ENCODE data around the gene MRPS18B.
A peak's percentile ranks its signal among the peaks of the same experiment; 100 is the strongest.

Gene MRPS18B

DNA sequence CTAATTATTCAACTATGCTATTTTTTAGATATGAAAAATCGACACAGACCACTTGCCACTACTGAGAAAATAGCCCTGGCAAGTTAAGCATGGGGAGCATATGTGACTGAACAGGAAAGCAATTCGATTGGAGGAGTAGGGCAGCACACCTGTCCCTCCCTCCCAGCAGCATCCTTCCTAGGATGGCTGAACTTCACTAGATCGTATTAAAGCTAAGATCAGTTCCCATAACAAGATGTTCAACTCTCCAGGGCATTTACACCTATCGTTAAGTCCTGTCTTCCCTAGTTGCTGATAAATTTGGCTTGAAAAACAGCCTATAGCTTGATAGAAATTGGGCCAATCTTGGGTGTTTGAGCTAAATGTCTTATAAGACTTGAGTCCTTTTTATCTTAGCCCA, 7.6 kb upstream of the MRPS18B start:
- DNase-seq: no peak

DNA sequence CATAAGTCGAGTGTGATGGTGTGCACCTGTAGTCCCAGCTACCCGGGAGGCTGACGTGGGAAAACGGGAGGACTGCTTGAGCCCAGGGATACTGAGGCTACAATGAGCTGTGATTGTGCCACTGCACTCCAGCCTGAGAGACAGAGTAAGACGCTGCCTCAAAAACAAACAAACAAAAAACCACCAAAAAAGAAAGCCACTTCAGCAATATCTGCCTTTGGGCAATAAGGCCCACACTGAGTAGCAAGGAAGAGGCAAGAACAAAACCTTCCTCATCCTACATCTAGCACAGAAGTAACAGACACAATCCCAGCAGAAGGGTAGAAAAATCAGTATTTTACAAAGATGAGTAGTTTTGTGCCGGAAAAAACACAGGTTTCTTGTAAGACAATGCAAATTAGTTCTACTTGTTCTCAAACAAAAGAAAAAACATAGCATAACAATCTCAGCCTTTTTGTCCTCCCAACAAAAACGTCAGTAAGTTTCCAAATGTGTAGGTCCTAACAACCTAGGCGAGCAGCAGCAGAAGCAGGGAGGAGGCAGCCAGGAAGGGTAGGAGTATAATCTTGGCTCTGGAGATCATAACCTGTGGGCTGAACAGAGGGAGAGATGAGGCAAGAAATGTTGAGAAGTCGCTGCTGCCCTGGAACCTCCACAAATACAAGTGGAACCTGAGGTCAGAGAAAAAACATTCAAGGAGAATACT, 6.3 kb upstream of the MRPS18B start:
- DNase-seq: no peak

DNA sequence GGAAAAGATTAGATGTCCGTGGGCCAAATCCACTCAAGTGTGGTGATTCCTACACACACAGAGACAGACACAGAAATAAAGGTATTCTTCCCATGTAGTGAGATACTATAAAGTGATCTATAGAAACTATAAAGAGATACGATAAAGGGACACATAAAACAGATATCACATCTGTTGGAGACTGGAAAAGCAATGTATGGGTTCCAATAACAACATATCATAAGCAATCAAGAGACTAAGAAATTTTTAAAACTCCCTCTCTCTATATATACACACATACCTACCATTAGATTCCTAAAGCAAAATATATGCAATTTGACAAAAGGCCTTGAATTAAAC, 5.8 kb upstream of the MRPS18B start:
- DNase-seq: no peak

DNA sequence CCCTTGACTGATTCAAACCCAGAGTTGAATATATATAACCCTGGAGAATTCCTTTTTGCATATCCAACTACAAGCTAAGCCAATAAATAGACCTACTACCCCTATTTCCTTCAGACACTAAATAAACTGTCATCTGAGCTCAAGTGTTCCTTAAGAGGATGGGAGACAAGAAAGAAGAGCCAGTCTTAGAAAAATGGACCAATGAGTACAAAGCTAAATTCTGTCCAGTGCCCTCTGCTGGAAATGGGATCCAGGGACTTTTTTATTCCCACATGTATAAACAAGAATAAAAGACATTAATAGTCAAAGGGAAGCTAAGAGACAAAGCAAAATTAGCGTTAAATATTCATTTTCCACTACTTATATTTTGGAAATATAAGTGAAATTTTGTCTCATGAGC, 5.4 kb upstream of the MRPS18B start:
- DNase-seq: peak; percentile 59

DNA sequence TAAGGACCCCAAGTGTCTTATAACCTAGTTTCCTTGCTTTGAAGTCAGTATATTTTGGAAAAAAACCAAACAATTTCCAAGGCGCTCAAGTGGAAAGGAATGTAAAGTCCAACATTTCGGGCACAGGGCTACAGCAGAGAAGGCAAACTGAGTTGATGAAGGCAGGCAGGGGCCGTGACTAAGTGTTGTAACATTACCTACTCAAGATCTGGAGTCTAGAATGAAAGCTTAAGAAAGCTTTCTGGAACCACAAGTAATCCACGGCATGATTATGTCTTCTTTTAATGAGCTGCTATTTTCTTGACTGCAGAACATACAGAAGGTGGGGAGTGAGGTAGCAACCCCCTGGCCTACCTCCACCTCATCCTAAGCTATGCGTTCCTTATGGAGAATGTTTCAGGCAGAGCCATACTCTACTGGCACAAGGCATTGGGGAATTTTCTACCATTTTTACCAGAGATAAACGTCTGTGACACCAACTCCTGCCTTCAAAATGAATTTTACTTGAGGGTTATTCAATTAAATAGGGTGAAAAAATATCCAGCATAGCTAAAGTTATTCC, 4.9 kb upstream of the MRPS18B start:
- DNase-seq: peak; percentile 34

DNA sequence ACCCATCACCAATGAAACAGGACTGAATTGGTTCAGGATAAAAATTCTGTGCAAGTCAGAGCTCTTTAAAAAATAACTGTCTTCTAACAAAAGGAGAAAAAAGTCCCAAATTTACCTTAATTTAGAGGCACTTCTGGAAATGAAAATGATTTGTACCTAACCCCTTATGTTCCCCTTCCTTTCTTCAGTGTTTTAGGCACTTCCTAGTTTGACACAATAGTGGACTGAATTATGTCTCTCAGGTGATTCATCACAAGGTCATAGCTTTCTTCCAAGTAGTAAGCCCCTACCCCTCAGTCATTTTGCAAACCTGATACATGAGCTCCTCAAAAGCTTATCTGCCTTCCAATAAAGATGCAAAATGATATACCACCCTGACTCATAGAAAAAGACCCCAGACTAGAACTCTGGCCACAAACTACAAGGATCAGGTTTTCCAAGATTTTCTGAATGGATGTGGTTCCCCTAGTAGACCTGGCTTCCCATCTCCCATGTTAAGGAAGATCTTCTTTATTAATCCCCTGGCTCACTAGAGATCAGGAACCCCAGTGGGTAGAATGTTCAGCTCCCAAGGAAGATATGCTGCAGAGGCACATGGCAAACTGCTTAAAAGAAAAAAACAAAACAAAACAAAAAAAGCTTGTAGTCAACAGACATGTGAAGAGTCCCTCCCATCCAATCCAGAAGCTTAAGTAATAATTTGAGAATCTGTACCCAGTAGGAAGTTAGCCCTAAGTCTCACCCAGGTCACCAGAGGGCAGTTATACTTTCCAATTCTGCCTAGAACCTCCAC, 4.2 kb upstream of the MRPS18B start:
- DNase-seq: peak; percentile 50

DNA sequence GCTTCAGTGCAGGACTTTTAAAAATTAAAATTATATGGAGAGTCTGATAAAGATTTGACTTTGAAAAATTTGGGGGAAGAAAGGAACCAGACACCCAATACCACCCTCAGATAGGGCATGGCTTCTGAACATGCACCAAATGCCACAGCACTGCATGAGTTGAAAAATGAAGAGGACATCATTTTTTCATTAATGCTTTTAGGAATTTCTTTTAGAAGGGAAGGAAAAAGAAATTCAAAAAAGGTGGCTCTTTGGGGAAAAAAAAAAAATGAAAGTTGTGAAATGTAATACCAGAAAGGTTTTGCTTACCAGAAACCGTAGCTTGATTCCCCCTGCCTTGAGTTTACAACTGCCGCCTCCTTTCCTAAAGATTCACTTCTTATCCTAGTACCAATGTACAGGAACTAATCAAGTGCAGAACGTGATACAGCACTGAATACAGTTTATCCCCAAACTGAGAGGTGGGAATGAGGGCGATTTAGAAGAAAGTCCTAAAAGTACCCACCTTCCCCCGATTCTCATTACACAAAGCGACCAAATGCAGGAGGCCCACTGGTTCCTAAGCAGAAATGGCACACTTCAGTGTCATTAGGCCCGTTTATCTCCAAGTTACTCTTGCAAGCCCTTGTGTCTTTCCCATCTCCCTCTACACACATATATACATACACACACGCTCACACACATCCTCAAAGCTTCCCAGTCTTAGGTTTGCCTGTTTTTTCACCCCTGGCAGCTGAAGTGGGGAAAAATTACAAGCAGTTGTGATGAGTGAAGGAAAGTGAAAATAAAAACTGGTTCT, 3.4 kb upstream of the MRPS18B start:
- DNase-seq: peak; percentile 32

- peak; percentile 93 for DNase-seq
These were observed 2.8 kb upstream of the MRPS18B start for GRCh38 chr6:30614843-30615218.

DNA sequence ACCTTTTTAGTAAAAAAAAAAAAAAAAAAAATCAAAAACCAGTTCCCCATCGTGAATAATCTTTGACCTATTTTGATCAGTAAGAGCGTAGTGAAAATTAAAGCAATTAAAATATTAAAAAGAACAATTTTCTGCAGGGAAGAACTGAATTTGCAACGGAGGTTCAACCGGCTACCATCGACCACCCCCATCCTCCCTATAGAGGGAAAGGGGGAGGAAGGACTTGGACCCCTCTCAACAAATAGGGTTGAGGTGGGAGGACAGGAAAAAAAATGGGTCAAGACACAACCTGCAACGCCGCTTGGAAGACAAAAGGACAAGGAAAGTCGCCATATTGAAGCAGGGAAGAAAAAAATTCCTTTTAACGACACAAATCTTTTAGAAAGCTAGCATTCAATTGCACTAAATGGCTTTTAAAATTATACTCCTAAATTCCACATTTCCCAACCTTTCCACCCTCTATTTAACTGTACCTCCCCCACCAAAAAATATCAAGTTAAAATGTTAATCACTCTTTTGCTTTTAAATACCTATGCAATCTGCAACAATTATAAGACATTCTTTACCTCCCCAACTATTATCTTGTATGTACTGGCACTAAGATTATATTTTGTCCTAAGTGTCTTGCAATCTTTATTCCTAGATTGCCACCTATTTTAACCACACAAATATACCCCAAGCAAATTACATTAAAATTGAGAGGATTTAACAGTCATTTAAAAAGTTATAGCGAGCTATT, 2.3 kb upstream of the MRPS18B start:
- peak; percentile 73 for DNase-seq

- no peak for DNase-seq
These were observed 1.5 kb upstream of the MRPS18B start for GRCh38 chr6:30615958-30616810.

DNA sequence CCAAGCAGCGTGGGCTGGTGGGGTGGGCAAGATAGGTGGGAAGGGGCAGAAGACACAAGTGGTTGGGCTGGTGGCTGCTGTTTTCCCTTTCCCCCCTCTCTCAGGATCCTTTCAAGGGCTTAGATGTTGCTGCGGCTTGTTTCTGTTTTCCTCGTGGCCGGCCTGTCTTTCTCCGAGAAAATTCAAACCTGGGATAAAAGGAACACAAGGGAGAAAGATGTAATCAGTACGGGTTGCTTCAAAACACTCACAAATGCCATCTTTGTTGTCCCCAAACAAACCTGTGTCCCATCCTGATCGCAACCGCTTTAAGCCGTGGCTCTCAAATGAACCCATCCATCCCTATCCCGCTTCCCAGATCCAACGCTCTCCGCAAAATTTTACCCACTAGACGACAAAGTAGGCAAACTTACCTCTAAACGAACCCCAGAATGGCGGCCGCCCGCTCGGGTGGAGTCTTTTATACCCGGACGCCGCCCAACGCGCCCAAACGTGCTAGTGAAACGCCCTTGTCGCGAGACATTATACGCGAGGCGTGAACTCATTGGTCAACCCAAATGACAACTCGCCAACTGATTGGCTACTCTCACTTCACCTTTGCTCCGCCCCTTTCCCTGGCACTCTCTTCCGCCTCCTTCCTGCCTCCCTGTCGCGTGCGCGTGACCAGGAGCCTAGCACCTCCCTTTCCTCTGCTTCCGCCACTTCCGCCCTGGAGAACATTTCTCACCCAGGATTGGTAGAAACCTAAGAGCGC, 652 bp upstream of the MRPS18B start, which contains the start of gene PPP1R10:
TSS of gene PPP1R10 (minus strand) at position 433 of the 754 bp plus-strand sequence. CDS start 7,299 bp downstream, outside the sequence.
- DNase-seq: peak; percentile 100

DNA sequence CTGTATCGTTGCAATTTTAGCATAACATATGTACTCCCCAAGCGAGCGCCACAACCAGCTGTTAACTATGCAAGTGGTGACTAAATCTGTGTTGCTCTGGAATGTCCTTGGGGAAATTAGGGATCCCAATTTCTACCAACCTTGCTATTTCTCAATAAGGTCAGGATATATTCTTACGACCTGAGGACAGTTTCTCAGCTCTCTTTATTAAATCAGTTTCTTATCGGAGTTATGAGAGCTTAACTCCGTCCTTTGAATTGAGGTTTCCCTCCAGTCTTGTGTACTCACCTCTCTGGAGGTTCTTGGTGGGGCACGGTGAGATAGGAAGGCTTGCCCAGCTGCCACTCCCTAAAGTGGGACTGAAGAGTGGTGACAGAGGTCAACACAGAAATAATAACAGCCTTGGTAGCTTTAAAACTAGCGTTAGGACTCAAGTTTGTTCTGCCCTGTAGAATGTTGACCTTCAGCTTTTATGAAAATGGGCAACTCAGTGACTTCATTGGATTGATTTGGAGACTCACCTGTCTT, 694 bp downstream of the MRPS18B start:
- peak; percentile 37 for DNase-seq

- DNase-seq: no peak
These were observed 1.9 kb downstream of the MRPS18B start for GRCh38 chr6:30619561-30619960.

- no peak for DNase-seq
These were observed 7.9 kb downstream of the MRPS18B start for GRCh38 chr6:30625511-30625910.

DNA sequence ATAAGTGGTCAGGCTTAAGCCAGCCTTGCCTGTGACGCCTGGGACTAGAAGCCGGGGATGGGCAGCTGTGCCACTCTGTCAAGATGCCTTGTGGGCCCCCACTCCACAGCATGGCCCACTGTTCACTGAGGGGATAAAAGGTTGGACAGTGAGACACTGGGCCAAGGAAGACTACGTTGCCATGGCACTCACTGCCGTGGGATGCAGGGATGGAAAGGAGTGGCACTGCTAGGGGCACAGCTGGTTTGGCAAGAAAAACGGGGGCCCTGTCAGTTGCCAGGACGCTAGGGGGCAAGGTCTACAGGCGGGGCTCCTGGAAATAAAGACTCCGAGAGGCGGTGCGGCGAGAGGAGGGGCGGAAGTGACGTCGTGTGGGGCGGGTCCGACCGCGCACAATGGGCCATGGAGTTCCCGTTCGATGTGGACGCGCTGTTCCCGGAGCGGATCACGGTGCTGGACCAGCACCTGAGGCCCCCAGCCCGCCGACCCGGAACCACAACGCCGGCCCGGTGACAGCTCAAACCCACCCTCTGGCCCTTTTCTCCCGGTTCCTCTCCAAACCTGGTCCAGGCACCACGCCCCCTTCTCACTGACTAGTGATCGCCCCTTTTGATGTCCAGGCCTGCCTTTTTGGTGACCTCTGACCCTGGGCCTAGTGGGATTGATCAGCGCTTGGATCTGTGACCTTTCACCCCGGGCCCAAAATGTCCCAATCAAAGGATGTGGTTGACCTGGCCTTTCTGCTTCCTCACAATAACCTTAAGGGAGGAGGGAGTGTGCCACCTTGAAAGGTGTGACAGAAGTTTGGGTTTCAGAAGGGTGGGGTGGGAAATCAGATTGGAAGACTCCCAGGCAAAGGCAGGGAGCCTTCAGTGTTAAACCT, 9.1 kb downstream of the MRPS18B start, which contains the start of gene ATAT1:
TSS of gene ATAT1 (plus strand) at position 391 of the 883 bp plus-strand sequence.
- peak; percentile 76 for DNase-seq

GRCh38 chr6:30635834-30636233, 18.2 kb downstream of the MRPS18B start:
- DNase-seq: no peak

- no peak for DNase-seq
These were observed 22.8 kb downstream of the MRPS18B start for GRCh38 chr6:30640481-30640880.

- DNase-seq: no peak
These were observed 23.4 kb downstream of the MRPS18B start for GRCh38 chr6:30641048-30641447.

DNA sequence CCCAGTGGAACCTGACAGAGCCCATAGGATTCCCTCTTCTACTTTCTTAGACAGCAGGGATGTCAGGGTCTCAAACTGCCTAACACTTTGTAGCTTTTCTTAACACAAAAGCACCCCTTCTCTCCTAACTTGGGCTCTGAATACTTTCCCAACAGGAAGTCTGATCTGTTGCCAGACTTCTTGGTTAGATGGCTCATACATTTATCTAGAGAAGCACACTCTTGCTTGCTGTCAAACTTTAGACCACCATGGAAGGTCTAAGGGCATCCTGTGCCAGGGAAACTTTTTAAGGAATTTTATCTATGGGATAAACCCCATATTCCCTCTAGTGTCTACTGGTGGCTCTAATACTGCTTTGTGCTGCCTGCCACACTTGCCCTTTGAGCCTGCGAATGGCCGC, 26.0 kb downstream of the MRPS18B start:
- no peak for DNase-seq
